HL-60/S4 (cell line): ENCODE data around the gene LITAF.

Experiments
- in situ Hi-C: fragments of 300-500 bp; cut with MboI; formaldehyde crosslinking; loops from 2 replicates; pipeline ENCODE4 v1.14.3; 2022; ENCODE audit warnings: low sequenced_read_pairs

LITAF gene

DNA sequence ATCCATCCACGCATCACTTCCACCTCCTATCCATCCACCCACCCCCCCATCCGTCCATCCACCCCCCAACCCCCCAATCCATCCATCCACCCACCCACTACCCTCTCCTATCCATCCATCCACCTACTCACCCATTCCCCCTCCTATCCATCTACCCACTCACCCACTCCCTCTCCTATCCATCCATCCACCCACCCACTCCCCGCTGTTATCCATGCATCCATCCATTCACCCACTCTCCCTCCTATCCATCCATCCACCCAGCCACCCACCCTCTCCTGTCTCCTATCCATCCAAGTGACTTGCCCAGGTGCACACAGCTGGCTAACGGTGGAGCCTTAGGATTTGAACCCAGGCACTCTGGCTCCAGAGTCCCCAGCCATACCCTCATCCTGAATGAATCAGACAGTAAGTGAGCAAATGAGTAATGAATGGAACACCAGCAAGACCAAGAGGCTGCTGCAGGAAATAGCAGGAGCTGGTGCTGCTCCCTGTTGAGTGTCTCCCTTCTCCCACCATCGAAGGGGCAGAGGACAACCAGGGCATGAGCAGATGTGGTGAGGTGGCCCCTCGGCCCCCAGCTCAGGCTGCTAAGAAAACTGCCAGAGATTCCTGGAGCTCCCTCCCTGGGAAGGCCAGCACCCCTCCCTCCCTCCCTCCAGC lies 62.5 kb downstream of the LITAF start:
- in situ Hi-C loops, result loop anchor here (25.0 kb wide), 2 partner anchors 112 to 562 kb away; no protein-coding TSS in a partner anchor

DNA sequence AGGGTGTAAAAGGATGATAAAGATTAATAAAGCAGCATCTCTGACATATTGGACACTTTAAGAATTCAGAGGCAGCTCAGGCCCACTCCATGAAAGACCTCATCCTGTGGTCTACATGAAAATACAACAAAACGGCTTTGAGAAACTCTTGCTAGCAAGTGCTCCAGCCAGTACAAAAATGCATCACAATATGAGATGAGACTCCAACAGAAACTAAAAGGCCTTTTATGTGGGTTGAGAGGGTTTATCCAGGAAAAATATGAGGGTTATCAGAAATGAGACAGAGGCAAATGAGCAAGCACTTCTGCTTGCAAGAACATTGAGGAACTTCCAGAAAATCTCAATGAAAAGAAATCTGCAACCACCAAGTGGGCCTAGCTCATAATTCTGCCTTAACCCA lies 65.7 kb downstream of the LITAF start:
- in situ Hi-C loops, result loop anchor here (25.0 kb wide), 2 partner anchors 109 to 559 kb away; no protein-coding TSS in a partner anchor

DNA sequence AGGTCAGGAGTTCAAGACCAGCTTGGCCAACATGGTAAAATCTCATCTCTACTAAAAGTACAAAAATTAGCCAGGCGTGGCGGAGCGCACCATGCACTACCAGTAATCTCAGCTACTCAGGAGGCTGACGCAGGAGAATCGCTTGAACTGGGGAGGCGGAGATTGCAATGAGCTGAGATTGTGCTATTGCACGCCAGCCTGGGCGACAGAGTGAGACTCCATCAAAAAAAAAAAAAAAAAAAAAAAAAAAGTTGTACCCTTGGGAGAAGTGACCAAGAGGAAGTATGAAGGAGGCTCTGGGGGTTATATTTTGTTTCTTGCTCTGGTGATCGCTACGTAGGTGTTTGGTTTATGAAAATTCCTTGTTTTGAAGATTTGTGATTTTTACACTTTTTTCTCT lies 66.3 kb downstream of the LITAF start:
- in situ Hi-C loops, result loop anchor here (25.0 kb wide), 2 partner anchors 108 to 558 kb away; no protein-coding TSS in a partner anchor

DNA sequence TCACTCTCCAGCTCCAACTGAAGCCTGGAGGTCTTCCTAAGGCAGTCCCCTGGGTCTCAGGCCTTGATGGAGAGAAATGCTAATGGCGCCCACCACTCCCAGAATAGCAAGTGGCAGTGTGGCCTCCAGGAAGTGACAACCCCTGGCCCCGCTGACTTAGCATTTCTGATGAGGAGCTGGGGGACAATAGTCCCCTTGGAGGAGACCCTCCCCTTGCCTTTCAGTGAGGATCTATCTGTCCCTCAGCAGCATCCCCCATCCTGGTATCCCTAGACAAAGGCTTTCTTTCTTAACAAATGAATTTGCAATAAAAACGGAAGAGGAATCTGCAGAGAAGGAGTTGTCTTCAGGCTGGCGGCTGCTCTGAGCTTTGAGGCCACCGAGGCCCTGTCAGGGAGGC lies 68.8 kb downstream of the LITAF start:
- in situ Hi-C loops, result loop anchor here (25.0 kb wide), 2 partner anchors 106 to 556 kb away; no protein-coding TSS in a partner anchor

DNA sequence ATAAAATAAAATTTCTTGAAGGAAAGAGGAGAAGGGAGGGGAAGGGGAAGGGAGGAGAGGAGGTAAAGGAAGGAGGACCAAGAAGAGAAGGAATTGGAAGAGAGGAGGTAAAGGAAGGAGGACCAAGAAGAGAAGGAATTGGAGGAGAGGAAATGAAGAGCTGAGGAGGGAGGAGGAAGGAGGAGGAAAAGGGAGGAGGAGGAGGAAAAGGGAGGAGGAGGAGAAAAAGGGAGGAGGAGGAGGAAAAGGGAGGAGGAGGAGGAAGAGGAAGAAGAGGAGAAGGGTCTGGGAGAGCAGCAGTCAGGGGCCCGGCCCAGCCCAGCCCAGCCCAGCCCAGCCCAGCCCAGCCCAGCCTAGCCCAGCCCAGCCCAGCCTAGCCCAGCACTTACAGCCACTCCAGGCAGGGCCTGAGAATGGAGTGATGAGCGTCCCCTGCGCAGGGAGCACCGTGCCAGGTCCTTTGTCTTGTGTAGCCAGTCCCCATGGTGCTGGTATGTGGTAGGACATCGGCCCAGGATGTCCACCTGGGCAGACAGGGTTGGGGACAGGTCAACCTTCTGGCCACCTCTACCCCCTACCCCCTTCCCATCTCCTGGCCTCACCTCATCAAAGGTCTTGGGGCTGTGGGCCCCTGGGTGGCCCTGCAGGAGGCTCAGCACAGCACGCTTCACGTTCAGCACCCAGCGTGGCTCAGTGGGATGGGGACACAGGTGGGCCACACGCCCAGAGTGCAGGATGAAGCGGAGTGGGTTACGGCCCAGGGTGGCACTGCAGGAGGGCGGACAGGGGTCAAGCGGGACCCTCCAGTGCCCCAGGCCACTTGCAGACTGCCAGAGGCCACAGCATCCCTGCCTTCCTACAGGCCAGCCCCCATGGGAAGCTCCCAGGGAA lies 70.9 kb downstream of the LITAF start:
- in situ Hi-C loops, result loop anchor here (25.0 kb wide), 2 partner anchors 103 to 553 kb away; no protein-coding TSS in a partner anchor

DNA sequence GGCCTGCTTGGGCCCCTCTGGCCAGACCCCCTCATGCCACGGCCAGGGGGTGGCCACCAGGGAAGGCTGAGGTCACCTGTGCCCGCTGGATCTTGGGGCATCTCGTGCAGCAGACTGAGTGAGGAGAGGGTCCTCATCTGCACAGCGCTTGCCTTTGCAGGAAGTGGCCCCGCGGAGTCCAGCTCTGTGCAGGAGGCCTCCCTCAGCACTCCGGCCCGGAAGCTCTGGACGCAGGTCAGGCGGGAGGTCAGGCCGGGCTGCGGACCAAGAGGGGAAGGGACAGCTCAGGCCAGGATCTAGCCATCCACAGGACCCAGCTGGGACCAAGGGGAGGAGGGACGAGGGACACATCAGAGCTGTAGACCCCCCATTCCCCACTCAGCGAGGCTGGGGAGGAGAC lies 72.4 kb downstream of the LITAF start:
- in situ Hi-C loops, result loop anchor here (25.0 kb wide), 2 partner anchors 102 to 552 kb away; no protein-coding TSS in a partner anchor

DNA sequence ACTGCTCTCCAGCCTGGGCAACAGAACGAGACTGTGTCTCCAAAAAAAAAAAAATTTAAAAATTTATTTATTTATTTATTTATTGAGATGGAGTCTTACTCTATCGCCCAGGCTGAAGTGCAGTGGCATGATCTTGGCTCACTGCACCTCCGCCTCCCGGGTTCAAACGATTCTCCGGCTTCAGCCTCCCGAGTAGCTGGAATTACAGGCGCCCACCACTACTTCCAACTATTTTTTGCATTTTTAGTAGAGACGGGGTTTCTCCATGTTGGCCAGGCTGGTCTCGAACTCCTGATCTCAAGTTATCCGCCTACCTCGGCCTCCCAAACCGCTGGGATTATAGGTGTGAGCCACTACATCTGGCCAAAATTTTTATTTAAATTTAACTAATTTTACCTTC lies 73.4 kb downstream of the LITAF start:
- in situ Hi-C loops, result loop anchor here (25.0 kb wide), 2 partner anchors 101 to 551 kb away; no protein-coding TSS in a partner anchor

DNA sequence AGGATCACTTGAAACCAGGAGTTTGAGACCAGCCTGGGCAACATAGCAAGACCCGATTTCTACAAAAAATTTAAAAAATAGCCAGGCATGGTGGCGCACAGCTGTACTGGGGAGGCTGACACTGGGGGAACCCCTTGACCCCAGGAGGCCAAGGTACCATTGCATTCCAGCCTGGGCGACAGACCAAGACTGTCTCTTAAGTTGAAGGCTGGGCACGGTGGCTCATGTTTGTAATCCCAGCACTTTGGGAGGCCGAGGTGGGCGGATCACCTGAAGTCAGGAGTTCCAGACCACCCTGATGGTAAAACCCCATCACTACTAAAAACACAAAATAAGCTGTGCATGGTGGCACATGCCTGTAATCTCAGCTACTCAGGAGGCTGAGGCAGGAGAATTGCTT lies 74.9 kb downstream of the LITAF start:
- in situ Hi-C loops, result loop anchor here (25.0 kb wide), 2 partner anchors 100 to 550 kb away; no protein-coding TSS in a partner anchor

DNA sequence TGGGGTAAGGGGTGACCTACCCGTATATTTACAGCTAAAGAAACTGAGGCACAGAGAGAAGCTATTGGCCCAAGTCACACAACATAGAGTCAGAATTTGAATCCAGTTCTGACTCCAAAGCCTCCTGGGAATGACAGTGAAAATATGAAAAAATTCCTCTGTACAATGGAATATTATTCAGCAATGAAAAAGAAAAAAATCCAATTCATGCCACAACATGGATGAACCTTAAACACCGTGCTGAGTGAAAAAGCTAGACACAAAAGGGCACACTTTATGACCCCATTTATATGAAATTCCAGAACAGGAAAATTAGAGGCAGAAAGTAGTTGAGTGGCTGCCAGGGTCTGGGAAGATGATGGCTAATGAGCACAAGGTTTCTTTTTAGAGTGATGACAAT lies 75.4 kb downstream of the LITAF start:
- in situ Hi-C loops, result loop anchor here (25.0 kb wide), 2 partner anchors 99 to 549 kb away; no protein-coding TSS in a partner anchor

DNA sequence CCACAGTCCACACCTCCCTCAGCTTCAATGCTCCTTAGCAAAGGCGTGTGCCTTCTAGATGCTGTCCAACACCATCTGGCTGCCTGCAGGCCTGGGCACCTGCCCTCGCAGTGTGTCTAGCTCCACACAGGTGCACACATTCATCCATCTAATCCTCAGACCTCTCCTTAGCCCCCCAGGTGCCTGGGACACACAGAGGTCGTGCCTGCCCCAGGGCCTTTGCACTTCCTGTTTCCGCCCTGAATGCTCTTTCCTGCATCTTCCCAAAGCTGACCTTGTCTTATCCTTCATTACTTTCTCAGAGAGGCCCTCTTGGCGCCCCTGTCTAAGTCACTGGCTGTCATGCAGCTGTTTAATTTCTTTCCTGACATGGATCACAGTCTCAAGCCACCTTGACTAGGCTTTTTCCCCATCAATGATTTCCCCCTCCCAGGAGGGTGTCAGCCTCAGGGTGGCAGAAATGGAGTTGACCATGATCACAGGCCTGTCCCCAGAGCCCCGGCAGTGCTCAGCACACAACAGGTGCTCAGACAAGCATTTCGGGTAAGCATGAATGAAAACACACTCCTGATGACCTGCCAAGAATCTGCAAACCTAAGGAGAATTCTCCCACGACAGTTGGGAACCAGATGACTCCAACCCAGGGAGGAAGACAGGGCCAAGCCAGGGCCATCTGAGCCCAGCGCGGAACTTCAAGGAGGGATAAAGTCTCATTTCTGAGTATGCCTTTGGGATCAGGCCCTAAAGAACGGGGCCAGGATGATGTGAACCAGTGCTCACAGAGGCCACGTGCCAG lies 76.3 kb downstream of the LITAF start:
- in situ Hi-C loops, result loop anchor here (25.0 kb wide), 2 partner anchors 98 to 548 kb away; no protein-coding TSS in a partner anchor

DNA sequence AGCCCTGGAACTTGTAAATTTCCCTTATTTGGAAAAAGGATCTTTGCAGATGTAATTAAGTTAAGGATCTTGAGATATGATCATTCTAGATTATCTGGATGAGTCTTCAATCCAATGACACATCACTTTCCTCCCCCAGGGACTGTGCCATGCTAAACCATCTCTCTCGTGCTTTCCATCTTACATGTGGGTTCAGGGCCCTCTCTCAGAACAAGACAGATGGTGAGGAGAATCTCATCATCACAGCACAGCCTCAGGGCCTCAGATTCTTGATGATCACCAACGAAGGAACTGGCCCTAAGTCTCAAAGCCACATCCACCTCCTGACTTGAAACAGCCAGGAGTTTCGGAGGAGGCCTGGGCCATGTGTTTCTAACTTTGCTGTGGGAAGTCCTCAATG lies 78.7 kb downstream of the LITAF start:
- in situ Hi-C loops, result loop anchor here (25.0 kb wide), 2 partner anchors 96 to 546 kb away; no protein-coding TSS in a partner anchor

DNA sequence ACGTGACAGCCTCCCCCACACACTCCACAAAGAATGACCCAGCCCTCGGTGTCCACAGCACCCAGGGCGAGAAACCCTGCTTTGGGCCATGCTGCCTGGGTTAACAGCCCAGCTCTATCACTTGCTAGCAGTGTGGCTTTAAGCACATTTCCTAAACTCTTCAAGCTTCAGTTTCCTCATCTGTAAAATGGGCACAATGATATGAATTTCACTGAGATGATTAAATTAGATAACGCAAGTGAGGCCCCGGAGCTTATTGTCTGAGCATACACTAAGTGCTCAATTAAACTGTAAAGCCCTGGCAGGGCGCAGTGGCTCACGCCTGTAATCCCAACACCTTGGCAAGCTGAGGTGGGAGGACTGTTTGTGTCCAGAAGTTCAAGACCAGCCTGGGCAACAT lies 79.4 kb downstream of the LITAF start:
- in situ Hi-C loops, result loop anchor here (25.0 kb wide), 2 partner anchors 95 to 545 kb away; no protein-coding TSS in a partner anchor

DNA sequence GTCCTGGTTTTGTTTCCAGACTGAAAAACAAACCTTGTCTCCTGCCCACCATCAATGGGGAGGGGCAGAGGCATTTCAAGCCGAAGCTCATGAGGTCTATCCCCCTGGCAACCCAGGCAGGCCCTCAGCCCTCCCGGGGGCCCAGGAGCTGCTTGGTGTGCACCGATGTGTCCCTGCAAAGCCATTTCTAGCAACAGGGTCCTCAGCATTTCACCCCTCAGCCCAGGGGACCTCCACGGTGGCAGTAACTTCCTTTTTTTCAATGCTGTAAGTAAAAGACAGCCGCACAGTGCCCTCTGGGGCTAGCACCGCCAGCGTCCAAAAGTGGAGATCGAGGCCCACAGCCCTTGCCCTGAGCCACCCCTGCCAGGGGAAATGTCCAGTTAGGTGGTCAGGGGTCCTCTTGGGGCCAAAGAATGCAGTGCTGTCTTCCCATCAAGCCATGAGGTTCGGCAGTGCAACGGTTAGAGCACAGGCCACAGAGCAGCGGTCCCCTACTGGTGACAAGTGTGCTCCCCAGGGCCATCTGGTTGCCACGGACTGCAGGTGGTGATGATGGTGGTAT lies 79.9 kb downstream of the LITAF start:
- in situ Hi-C loops, result loop anchor here (25.0 kb wide), 2 partner anchors 95 to 545 kb away; no protein-coding TSS in a partner anchor

DNA sequence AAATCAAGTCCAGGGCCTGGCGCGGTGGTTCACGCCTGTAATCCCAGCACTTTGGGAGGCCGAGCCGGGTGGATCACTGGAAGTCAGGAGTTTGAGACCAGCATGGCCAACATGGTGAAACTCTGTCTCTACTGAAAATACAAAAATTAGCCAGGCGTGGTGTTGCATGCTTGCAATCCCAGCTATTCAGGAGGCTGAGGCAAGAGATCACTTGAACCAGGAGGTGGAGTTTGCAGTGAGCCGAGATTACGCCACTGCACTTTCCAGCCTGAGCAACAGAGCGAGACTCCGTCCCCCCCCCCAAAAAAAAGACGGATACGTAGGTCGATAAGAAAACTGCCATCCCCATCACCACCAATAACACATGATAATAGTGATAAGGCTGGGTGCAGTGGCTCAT lies 82.5 kb downstream of the LITAF start:
- in situ Hi-C loops, result loop anchor here (25.0 kb wide), 2 partner anchors 92 to 542 kb away; no protein-coding TSS in a partner anchor

DNA sequence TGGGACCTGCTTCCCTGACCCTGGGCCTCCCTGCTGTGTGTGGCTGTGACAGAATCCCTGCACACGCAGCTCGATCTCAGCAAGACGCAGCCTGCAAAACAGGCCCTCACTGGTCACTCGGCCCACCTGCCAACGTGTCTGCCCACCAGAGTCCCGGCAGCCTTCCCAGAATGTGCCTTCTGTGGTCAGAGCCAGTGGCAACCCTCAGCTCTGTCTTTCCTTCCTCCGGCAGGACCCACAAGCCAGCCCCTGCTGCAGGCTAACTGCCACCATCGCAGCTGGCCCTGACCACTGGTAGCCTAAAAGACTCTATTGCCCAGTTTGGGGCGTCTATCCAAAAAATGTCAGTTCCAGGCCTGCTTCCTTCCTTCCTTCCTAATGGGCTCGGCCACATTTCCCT lies 83.2 kb downstream of the LITAF start:
- in situ Hi-C loops, result loop anchor here (25.0 kb wide), 2 partner anchors 91 to 541 kb away; no protein-coding TSS in a partner anchor

DNA sequence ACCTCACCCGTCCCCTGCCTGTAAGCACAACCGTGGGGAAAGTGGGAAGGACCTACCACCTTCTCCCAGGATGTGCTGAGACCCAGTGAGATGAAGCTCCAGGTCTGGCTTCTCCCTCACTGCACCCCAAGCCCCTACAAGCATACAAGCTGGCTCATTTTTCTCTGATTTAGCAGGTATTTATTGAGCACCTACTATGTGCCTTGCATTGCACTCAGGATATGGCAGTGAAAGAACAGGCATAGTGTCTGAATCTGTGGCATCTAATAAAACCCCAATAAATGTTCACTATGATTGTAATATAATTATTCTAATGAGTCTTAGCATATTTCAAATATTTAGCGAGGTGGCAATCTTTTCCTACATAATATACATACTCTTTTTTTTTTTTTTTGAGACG lies 84.5 kb downstream of the LITAF start:
- in situ Hi-C loops, result loop anchor here (25.0 kb wide), 2 partner anchors 90 to 540 kb away; no protein-coding TSS in a partner anchor

DNA sequence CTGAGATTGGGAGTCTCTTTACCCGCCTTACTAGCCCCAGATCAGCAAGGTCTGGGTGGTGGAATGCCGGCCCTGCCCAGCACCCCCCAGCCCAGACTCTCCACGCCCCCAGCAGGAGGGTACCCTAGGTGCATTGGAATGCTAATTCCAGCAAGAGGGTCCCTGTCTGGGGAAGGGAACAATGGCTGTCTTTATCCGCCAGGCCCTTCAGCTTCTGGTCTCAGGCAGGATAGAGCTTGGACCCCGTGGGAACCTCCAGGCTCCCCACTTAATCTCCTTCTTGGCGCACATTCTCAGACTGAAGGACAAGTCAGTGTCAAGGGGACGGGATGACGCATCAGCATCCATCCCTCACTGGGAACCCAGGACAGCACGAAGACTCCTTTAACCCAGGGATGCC lies 85.1 kb downstream of the LITAF start:
- in situ Hi-C loops, result loop anchor here (25.0 kb wide), 2 partner anchors 89 to 539 kb away; no protein-coding TSS in a partner anchor

DNA sequence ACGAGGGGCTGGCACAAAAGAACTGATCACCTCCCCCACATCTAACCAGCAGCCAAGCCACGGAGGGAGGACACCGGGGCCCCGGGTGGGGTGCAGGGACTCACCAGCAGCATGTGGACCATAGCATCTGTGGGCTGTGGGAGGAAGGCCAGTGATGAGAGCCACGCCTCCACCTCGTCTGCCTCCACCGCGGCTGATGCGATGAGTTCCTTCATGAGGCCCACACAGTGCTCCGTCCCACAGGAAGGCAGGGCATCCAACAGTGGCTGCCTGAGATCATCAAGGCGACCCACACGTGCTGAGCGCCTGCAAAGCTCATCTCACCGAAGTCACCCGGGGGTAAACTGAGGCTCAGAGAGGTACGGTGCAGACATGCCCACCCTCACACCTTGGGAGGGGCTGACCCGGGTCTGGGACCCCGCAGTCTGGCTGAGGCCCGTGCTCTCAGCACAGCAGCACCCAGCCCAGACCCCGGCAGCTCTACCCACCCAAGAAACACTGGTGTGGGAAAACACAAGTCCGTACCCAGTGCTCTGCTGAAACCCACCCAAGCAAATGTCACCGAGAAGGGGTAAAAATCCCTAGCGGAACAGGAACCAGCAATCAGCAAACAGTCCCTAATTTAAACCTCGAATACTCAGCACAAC lies 85.9 kb downstream of the LITAF start:
- in situ Hi-C loops, result loop anchor here (25.0 kb wide), 2 partner anchors 89 to 539 kb away; no protein-coding TSS in a partner anchor
